Measurements from ENCODE around the gene MMRN2.

GRCh38 chr10:86970162-86970981 lies 13.0 kb upstream of the MMRN2 start:
- TF ChIP-seq TEAD4 (IDR thresholded peaks at IDR 0.05) (no peak), CEBPB (IDR thresholded peaks at IDR 0.05) (no peak), YY1 (IDR thresholded peaks at IDR 0.05; ENCODE audit: low read depth) (no peak), EP300 (IDR thresholded peaks at IDR 0.05; ENCODE audit: borderline replicate concordance) (no peak), REST (IDR thresholded peaks at IDR 0.05; ENCODE audit: low read depth) (no peak), USF1 (IDR thresholded peaks at IDR 0.05) (no peak), NFIC (IDR thresholded peaks at IDR 0.05) (no peak), MAX (IDR thresholded peaks at IDR 0.05) (no peak), RAD21 (IDR thresholded peaks at IDR 0.05; ENCODE audit: low read depth) (no peak), TAF1 (IDR thresholded peaks at IDR 0.05; ENCODE audit: low read depth) (no peak), ZBTB7A (IDR thresholded peaks at IDR 0.05; ENCODE audit: low read depth) (no peak; the same call in 1 of the 2 replicates)

Data from Ishikawa (cell line).